VCaP (cell line): ENCODE results near the gene RNLS.

Experiments
- H3K27ac ChIP-seq: fragments of 450-650 bp; 2 replicates; pipeline ENCODE4 v1.5.1; 2017
- CTCF ChIP-seq: fragments of 450-650 bp; conservative IDR thresholded peaks from 2 replicates; pipeline ENCODE4 v1.5.1; 2017; ENCODE audit warnings: mild to moderate bottlenecking, moderate library complexity

Gene RNLS

GRCh38 chr10:88343761-88344484 is 239.2 kb downstream of the RNLS start:
- no peak for TF ChIP-seq CTCF
- peak overlapping the region; percentile 6; the same call in 1 of the 2 replicates for H3K27ac ChIP-seq

GRCh38 chr10:88342733-88343310 is 240.3 kb downstream of the RNLS start:
- no peak overlapping the region; the same call in 1 of the 2 replicates for H3K27ac ChIP-seq
- TF ChIP-seq CTCF: no peak

GRCh38 chr10:88337134-88337533 is 246.0 kb downstream of the RNLS start:
- H3K27ac ChIP-seq: no peak overlapping the region
- no peak for TF ChIP-seq CTCF

GRCh38 chr10:88336334-88336733 is 246.8 kb downstream of the RNLS start:
- no peak for TF ChIP-seq CTCF
- H3K27ac ChIP-seq: no peak overlapping the region

- no peak for TF ChIP-seq CTCF
- H3K27ac ChIP-seq: no peak overlapping the region
Observed at GRCh38 chr10:88333248-88333630, 249.9 kb downstream of the RNLS start.

- no peak for TF ChIP-seq CTCF
- no peak overlapping the region for H3K27ac ChIP-seq
Observed at GRCh38 chr10:88332503-88333247, 250.4 kb downstream of the RNLS start.

- TF ChIP-seq CTCF: no peak
- no peak overlapping the region for H3K27ac ChIP-seq
Observed at GRCh38 chr10:88330174-88330573, 252.9 kb downstream of the RNLS start.
